HG03457 (cell line): Measurements from ENCODE around the gene HK1.
"Not testable (repeated sequence)": the region's sequence is repeated elsewhere in the genome, so short reads cannot be mapped to it uniquely, and the experiment has no call there.

Source experiments
- ATAC-seq: cut with Tn5 transposase; IDR thresholded peaks from one replicate; pipeline ENCODE4 v1.9.1; 2021; ENCODE audit warnings: moderate number of reproducible peaks; ENCODE audit not compliant: unreplicated experiment

HK1 gene

DNA sequence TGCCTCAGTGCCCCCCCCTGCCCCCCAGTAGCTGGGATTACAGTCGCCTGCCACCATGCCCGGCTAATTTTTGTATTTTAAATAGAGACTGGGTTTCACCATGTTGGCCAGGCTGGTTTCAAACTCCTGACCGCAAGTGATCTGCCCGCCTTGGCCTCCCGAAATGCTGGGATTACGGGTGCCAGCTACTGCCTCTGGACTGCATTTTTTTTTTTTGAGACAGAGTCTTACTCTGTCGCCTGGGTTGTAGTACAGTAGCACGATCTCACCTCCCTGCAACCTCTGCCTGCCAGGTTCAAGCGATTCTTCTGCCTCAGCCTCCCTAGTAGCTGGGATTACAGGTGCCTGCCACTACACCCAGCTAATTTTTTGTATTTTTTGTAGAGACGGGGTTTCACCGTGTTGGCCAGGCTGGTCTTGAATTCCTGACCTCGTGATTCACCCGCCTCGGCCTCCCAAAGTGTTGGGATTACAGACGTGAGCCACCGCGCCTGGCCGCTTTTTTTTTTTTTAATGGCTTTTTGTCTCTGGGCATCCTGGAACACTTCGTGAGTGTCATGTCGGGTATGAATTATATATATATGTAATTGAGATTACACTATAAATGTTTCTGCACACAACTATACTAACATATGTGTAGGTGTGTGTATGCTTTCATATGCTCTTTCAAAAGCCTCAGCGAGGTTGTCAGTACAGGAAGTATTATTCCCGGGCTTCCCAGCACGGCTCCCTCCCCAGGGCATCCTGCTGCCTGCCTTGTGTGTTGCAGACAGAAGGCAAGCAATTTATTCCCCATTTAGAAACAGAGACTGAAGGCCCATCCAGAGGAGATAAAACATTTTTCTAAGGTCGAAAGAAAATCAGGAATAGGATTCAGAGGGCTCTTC lies 47.6 kb downstream of the HK1 start:
- ATAC-seq: not testable (repeated sequence)

DNA sequence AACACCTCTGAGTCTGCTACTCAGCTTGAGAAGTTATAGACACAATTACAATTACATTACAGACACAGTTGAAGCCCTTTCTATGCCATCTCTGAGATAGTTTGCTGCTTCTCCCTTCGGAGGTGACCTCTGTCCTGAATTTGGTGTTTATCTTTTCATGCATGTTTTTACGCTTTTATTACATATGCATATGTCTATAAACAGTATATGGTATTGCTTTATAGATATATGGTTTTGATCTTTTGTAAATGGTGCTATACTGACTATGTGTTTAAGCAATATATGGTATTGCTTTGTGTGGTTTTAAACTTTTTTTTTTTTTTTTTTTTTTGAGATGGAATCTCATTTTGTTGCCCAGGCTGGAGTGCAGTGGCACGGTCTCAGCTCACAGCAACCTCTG lies 48.4 kb downstream of the HK1 start:
- no peak for ATAC-seq

DNA sequence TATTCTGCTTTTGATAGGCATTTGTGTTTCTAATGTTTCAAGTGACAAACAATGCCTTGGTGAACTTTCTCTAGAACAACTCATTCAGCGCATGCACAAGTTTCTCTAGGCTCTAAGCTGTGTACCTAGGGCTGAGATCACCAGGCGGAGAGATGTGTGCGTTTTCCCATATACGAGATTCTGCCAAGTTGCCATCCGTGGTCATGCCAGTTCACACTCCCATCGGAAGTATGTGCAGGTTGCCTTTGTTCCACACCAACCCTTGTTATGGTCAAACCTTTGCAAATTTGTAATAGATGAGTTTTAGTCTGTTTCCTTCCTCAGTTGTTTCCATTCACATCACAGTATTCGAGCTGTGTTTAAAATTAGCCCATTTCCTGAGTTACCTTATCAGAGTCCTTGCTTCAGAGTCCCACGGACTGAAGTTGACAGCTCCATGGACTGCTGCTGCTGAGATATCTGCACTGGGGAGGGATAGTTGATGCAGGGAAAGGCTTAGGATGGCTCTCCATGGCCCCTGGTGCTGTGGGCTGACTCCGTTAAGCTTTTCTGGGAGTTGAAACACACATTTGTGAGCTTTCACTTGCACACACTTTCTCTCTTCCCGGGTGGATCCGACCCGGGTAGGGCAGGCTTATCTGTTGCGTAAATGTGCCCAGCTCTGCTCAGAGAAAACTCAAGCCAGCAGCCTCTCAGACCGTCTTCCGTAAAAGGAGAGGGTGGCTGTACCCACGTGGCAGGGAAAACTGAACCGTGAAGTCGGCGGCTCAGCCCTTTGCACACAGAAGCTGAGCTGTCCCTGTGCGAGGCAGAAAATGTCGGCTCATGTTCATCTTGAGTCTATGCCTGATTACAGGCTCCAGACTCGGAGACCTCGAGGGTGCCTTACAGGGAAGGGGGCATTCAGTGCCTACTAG lies 49.4 kb downstream of the HK1 start:
- ATAC-seq: peak; percentile 79

DNA sequence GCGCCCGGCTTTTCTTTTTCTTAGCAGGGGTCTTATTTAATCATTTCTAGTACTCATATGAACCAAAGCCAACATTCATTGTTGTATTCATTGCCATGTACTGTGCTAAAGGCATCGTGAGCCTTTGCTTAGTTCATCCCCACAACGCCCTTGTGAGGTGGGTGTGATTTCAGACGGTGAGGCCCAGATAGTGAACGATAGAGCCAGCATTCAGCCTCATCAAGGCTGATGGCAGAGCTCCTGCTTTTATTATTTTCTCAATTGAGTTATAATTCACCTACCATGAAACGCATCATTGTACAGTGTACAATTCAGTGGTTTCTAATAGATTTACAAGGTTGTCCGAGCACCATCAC lies 50.1 kb downstream of the HK1 start:
- no peak for ATAC-seq

DNA sequence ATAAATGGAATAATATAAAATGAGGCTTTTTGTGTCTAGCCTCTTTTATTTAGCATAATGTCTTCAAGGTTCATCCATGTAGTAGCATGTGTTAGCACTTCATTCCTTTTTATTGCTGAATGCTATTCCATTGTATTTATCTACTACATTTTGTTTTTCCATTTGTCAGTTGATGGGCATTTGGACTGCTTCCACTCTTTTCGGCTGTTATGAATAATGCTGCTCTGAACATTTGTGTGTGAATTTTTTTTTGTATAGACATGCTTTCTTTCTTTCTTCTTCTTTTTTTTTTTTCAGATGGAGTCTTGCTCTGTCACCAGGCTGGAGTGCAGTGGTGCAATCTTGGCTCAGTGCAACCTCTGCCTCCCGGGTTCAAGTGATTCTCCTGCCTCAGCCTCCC lies 50.6 kb downstream of the HK1 start:
- not testable (repeated sequence) for ATAC-seq

DNA sequence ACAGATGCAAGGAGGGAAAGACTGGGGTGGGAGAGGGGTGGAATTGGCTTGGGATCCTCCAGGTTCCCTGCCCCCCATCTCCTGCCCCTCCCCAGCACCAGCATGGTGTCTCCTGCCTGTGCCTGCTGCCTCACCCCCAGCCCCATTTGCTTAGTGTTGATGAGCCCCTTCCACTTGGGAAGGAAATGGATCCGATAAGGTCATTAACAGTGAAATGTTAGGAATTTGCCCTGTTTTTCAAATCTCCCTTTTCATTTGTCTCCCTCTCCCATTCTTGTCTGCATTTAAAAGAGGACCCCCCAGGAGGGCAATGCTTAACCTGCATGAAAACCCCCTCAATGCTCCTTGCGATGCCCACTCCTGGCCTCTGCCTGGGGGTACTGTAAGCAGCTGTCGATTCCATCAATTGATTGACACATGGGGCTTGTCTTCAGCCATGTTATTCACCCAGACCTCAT lies 51.5 kb downstream of the HK1 start:
- ATAC-seq: no peak

DNA sequence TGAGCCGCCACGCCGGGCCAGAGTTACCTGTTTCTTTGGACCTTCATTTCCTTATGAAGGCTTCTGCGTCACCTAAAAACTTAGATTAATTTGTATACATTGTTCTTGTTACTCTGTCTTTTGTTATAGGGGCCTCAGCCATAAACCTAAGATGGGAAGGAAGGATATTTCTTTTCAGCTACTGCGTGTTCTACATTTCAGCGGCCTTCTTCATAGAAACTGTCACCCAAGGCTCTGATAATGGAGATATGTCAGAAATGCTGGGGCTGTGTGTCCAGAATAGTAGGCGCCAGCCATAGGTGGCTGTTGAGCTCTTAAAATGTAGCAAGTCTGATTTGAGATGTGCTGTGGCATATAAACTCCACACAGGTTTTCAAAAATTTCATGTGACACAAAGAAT lies 52.9 kb downstream of the HK1 start:
- no peak for ATAC-seq

DNA sequence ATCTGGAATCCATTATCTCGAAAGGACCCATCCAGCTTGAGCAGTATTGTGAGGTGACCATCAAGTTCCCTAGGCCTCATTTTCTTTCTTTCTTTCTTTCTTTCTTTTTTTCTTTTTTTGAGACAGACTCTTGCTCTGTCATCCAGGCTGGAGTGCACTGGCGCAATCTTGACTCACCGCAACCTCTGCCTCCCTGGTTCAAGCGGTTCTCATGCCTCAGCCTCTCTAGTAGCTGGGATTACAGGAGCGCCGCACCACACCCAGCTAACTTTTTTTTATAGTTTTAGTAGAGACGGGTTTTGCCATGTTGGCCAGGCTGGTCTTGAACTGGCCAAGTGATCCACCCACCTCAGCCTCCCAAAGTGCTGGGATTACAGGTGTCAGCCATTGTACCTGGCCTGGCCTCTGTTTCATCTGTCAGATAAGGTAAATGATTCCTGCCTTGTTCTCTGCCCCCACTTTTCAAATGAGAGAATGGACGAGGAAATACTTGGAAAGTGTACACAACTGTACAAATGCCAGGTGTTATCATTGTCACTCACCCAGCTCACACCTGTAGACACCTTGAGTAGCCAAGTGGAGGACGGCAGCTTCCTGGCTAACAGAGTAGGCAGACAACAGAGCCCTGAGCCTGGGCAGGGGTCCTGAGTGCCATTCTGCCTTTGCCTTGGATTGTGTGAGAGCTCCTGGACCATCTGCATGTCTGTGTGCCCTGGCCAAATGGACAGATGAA lies 54.1 kb downstream of the HK1 start:
- no peak for ATAC-seq

DNA sequence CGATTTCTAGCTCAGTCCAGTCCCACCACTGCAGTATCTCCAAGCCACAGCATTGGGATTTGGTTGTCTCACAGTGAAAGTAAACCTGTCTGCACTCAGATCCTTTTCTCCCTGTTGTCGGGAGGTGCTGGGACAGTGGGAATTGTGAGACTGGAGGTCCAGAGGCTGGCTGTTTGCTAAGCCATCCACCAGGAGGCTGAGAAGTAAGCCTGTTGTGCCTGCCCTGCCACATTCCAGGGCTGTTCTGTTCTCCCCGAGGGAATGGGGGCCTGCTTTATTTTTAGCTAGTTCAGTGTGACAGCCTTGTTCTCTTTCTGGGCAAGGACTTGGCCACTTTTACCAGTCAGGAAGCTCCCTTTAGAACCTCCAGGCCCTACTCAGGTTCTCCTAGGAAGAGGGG lies 54.9 kb downstream of the HK1 start:
- no peak for ATAC-seq

DNA sequence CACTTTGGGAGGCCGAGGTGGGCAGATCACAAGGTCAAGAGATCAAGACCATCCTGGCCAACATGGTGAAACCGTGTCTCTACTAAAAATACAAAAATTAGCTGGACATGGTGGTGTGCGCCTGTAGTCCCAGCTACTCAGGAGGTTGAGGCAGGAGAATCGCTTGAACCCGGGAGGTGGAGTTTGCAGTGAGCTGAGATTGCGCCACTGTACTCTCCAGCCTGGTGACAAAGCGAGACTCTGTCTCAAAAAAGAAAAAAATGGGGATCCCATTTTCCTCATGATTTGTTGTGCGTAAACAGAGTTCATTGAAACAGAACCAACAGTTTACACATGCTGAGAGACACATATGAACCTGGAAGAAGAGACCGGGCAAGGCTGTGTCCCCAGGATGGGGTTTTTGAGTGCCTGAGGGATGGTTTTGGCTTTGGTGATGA lies 55.6 kb downstream of the HK1 start:
- ATAC-seq: not testable (repeated sequence)

DNA sequence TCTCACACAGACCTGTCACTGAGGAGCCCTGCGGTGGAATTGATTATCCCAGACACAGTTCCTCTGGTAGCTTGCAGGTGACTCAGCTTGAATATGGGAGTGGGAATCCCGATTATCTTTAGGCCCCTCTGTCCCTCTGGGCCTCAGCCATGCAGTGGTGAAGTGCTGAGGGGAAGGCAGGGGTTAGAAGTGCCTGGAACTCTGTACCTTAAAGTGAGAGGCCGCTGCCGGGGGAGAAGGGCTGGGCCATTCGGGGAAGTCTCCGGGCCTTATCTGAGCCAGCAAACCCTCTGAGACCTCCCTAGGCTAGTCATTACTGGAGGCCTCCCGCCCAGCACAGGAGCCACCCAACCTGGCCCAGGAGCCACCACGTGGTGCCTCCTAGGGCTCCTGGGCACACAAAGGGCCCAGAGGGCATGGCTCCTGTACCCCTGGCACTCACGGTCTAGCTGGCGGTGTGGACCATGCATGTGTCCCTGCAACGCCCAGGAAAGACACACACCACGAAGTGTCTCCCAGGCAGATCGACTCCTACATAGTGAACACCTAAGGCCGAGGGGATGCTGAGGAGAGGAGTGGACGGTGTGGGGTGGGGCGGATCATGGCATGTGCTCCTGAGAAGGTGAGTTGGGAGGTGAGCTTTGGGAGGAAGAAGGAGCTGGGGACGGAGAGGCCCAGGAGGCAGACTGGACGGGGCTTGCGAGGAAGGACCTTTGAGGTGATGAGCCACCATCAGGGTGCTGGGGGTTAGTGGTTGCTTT lies 56.2 kb downstream of the HK1 start:
- no peak for ATAC-seq

DNA sequence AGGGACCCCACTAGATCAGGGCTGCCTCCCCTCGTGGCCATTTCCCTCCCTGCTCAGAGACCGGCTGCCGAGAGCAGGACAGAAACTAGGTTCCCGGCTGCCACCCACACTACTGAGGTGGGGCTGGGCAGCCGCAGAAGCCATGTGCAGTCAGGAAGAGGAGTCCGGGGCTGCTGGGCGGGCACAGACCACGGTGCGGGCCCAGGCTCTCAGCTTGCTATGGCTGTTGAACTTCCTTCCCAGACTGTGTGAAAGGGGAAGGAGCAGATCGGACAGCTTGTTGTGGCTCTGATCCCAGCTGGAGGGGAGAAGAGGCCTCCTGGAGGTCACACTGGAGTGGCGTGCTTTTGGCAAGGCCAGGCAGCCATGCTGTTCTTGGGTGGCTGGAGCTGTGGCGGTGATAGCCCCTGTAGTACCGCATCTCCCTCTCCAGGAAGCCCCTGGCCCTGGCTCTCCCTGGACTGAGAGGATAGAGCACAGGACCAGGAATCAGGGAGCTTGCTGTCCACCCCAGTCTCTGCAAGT lies 56.8 kb downstream of the HK1 start:
- ATAC-seq: no peak

DNA sequence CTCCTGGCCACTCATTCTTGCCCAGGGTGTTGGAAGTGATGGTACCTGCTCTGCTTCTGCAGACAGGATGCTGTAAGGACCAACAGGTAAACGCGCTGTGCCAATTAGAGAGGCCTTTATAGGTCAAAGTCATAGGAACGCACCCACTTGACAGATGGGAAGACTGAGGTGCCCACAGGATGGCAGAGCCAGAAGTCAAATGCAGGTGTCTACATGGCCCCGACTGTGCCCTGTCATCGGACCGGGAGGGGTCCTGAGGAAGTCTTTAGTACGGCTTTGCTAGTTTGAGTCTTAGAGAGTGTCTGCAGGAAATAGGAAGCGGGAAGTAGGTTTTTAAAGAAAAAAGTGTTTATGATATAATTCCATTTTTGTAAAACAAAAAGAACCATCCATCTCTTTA lies 57.3 kb downstream of the HK1 start:
- ATAC-seq: no peak

DNA sequence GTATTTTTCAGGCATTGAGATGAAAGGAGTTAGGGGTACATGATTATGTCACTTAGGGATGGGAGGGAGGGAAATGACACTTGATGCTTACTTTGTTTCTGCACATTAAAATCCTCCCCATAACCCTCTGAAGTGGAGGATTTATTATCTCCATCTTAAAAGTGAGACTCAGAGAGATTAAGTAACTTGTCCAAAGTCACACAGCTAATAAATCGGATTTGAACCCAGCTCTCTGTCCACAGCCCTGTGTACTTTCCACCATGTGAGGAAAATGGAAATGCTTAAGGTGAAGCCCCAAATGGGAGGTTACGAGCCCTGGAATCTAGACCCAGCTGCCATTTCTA lies 58.6 kb downstream of the HK1 start:
- ATAC-seq: no peak

DNA sequence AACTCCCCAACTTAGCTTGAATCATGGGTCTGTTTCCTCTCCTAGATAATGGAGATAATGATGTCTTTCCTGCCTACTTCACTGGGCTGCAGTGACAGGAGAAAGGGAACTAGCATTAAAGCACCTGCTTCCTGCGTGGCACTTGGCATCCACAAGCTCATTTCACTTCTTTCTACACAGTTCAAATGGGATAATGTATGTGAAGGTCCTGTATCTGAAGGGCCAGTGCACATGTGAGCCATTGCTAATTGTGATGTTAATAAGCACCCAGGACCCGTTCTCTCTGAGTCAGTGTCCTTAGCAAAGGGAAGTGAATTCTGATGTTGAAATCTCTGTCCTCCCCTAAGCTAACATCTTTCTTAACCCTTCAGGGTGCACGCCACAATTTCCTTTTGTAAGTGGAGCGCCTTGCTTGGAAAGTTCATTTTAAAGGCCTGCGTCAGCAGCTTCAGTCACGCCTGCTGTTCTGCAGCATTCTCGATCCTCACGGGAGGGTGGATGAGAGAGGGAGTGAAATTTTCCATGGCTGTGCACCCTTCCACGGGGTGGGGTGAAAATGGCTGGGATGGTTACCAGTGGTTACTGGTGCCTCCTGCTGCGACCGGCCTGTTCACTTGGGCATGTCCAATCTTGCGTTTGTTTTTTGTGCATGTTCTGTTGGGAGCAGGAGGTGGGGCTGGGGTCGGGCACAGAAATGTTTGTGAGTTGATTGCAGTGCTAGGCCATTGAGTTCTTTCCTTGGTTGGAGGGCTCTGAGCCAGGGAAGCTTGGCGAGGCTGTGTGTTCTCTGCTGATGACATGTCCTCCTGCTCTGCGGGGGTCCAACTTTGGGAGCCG lies 59.2 kb downstream of the HK1 start:
- ATAC-seq: no peak

DNA sequence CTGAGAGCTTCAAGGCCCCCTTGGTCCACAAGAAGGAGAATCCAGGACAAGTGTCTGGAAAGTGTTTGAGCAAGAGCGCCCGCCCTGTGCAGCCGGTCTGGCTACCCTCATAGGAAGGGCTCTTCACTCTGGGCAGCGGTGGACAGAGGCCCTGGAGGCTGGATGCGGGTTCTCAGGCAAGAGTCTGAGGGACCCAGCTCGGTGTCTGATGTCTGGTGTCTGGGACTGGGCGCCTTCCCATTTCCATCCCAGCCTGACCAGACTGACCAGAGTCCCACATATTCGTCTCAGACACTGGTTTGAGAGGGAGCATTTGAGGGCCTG lies 59.8 kb downstream of the HK1 start:
- no peak for ATAC-seq

DNA sequence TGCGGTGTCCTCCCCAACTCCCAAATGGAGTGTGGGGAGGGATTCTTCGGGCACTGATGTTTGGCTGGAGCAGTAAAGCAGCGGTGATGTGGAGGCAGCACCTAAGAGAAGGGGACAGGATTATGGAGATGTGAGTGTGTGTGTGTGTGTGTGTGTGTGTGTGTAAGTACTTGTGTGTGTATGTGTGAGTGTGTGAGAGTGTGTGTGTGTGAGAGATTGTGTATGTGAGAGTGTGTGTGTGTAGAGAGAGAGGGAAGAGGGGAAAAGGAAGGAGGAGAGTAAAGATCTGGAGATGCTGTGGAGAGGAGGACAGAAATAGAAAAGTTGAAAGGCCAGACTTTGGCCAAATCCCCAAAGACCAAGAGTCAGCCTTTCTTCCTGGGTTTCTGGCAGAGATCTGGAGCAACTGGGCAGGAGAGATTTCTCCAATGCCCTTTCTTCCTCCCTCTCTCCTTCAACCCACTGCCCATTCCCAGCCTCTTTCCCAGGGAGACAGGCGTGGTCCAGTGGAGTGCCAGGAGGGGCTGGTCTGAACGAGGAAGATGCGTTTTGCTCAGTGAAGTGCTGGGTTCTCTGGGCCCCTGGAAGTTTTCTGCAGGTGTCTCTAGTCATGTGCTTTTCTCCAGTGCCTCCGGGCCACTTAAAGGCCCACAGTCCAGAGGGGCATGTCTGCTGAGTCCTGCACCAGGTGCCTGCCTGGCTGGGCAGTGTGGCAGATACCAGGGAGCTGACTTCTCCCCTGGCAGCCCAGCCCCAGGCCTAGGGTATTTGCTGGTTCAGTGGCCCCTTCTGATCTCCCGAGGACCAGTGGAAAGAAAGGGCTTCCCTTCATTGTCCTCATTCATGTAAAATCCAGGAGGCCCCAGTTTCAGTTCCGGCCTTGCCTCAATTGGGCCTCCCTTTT lies 60.5 kb downstream of the HK1 start:
- no peak for ATAC-seq

DNA sequence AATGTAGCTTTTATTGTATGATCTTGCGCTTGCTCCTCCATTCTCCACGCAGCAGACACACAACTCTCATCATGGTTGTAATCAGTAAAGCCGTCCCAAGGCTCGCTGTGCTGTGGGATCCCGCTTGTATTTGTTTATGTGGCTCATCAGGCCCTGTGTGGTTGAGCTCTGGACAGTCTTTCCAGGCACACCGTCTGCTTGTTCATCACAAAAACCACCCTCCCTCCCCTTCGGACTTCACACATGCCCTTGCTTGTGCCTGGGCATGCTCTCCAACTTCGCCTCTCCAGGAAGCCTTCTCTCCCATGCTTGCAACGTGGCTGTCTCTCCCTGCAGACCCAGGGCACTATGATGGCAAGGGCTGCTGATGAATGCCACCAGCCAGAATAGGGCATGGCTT lies 62.4 kb downstream of the HK1 start:
- no peak for ATAC-seq

DNA sequence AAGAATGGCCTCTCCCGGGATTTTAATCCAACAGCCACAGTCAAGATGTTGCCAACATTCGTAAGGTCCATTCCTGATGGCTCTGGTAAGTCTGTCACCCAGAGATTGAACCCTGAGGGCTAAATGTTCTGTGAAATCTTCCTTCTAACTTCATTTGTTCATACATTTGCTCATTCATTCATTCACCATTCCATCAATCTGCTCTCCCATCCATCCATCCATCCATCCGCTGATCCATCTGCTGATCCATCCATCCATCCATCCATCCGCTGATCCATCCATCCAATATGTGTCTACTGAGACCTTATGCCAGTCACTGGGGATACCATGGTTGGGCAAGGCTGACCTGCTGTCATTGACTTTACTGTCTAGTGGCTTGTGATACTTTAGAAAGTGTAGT lies 65.6 kb downstream of the HK1 start:
- no peak for ATAC-seq
